ENCODE results near the gene IL37.

Gene IL37

GRCh38 chr2:112936927-112937232 lies 25.9 kb downstream of the IL37 start:
- DNase-seq (ENCODE audit: insufficient read length, low spot score) = no peak
- FAIRE-seq = no peak
- no peak for TF ChIP-seq TAF1 (IDR thresholded peaks at IDR 0.05; ENCODE audit: low read depth, low read length)
- TF ChIP-seq POLR2A (IDR thresholded peaks at IDR 0.05; ENCODE audit: low read depth, low read length) = no peak
- TF ChIP-seq SPI1 (IDR thresholded peaks at IDR 0.05; ENCODE audit: low read depth, low read length) = no peak
- no peak for TF ChIP-seq POU2F2 (IDR thresholded peaks at IDR 0.05; ENCODE audit: low read depth, low read length)
- no peak for TF ChIP-seq POLR2AphosphoS5 (IDR thresholded peaks at IDR 0.05; ENCODE audit: low read depth, low read length)
- no peak for TF ChIP-seq PAX5 (IDR thresholded peaks at IDR 0.05; ENCODE audit: insufficient read depth, low read length, severe bottlenecking)

GRCh38 chr2:112938904-112939303 lies 27.9 kb downstream of the IL37 start:
- DNase-seq (ENCODE audit: insufficient read length, low spot score) (no peak), FAIRE-seq (no peak)
- no peak for TF ChIP-seq POLR2A (IDR thresholded peaks at IDR 0.05; ENCODE audit: low read depth, low read length)

GRCh38 chr2:112939425-112939824 lies 28.5 kb downstream of the IL37 start:
- FAIRE-seq = no peak
- DNase-seq (ENCODE audit: insufficient read length, low spot score) = no peak
- TF ChIP-seq POU2F2 (IDR thresholded peaks at IDR 0.05; ENCODE audit: low read depth, low read length) (no peak), SPI1 (IDR thresholded peaks at IDR 0.05; ENCODE audit: low read depth, low read length) (no peak), POLR2AphosphoS5 (IDR thresholded peaks at IDR 0.05; ENCODE audit: low read depth, low read length) (no peak), PAX5 (IDR thresholded peaks at IDR 0.05; ENCODE audit: insufficient read depth, low read length, severe bottlenecking) (no peak), TAF1 (IDR thresholded peaks at IDR 0.05; ENCODE audit: low read depth, low read length) (no peak), POLR2A (IDR thresholded peaks at IDR 0.05; ENCODE audit: low read depth, low read length) (no peak)

- DNase-seq (ENCODE audit: insufficient read length, low spot score) (no peak), FAIRE-seq (no peak)
- TF ChIP-seq SPI1 (IDR thresholded peaks at IDR 0.05; ENCODE audit: low read depth, low read length) (no peak), PAX5 (IDR thresholded peaks at IDR 0.05; ENCODE audit: insufficient read depth, low read length, severe bottlenecking) (no peak), POLR2A (IDR thresholded peaks at IDR 0.05; ENCODE audit: low read depth, low read length) (no peak), TAF1 (IDR thresholded peaks at IDR 0.05; ENCODE audit: low read depth, low read length) (no peak), POU2F2 (IDR thresholded peaks at IDR 0.05; ENCODE audit: low read depth, low read length) (no peak), POLR2AphosphoS5 (IDR thresholded peaks at IDR 0.05; ENCODE audit: low read depth, low read length) (no peak)
Observed at GRCh38 chr2:112940859-112941625, 30.1 kb downstream of the IL37 start.

- FAIRE-seq (peak; percentile 94), DNase-seq (ENCODE audit: insufficient read length, low spot score) (peak; percentile 37)
- TF ChIP-seq POU2F2 (IDR thresholded peaks at IDR 0.05; ENCODE audit: low read depth, low read length) = no peak
Observed at GRCh38 chr2:112941753-112942653, 31.0 kb downstream of the IL37 start.

GRCh38 chr2:112942654-112943002 lies 31.7 kb downstream of the IL37 start:
- DNase-seq (ENCODE audit: insufficient read length, low spot score) (no peak), FAIRE-seq (no peak)
- TF ChIP-seq SPI1 (IDR thresholded peaks at IDR 0.05; ENCODE audit: low read depth, low read length) (no peak), POU2F2 (IDR thresholded peaks at IDR 0.05; ENCODE audit: low read depth, low read length) (no peak), POLR2AphosphoS5 (IDR thresholded peaks at IDR 0.05; ENCODE audit: low read depth, low read length) (no peak), TAF1 (IDR thresholded peaks at IDR 0.05; ENCODE audit: low read depth, low read length) (no peak), POLR2A (IDR thresholded peaks at IDR 0.05; ENCODE audit: low read depth, low read length) (no peak), PAX5 (IDR thresholded peaks at IDR 0.05; ENCODE audit: insufficient read depth, low read length, severe bottlenecking) (no peak)

- DNase-seq (ENCODE audit: insufficient read length, low spot score) = no peak
- no peak for TF ChIP-seq SPI1 (IDR thresholded peaks at IDR 0.05; ENCODE audit: low read depth, low read length)
- no peak for TF ChIP-seq POLR2AphosphoS5 (IDR thresholded peaks at IDR 0.05; ENCODE audit: low read depth, low read length)
- no peak for TF ChIP-seq POLR2A (IDR thresholded peaks at IDR 0.05; ENCODE audit: low read depth, low read length)
- TF ChIP-seq POU2F2 (IDR thresholded peaks at IDR 0.05; ENCODE audit: low read depth, low read length) = no peak
- TF ChIP-seq PAX5 (IDR thresholded peaks at IDR 0.05; ENCODE audit: insufficient read depth, low read length, severe bottlenecking) = no peak
- no peak for TF ChIP-seq TAF1 (IDR thresholded peaks at IDR 0.05; ENCODE audit: low read depth, low read length)
- FAIRE-seq = no peak
Observed at GRCh38 chr2:112944971-112945370, 34.0 kb downstream of the IL37 start.

GRCh38 chr2:112946086-112946485 lies 35.1 kb downstream of the IL37 start:
- DNase-seq (ENCODE audit: insufficient read length, low spot score) (no peak), FAIRE-seq (no peak)
- TF ChIP-seq POLR2AphosphoS5 (IDR thresholded peaks at IDR 0.05; ENCODE audit: low read depth, low read length) (no peak), PAX5 (IDR thresholded peaks at IDR 0.05; ENCODE audit: insufficient read depth, low read length, severe bottlenecking) (no peak), SPI1 (IDR thresholded peaks at IDR 0.05; ENCODE audit: low read depth, low read length) (no peak)

GRCh38 chr2:112947374-112947773 lies 36.4 kb downstream of the IL37 start:
- no peak for FAIRE-seq
- DNase-seq (ENCODE audit: insufficient read length, low spot score) = no peak
- TF ChIP-seq PAX5 (IDR thresholded peaks at IDR 0.05; ENCODE audit: insufficient read depth, low read length, severe bottlenecking) (no peak), POLR2AphosphoS5 (IDR thresholded peaks at IDR 0.05; ENCODE audit: low read depth, low read length) (no peak), SPI1 (IDR thresholded peaks at IDR 0.05; ENCODE audit: low read depth, low read length) (no peak), POLR2A (IDR thresholded peaks at IDR 0.05; ENCODE audit: low read depth, low read length) (no peak), POU2F2 (IDR thresholded peaks at IDR 0.05; ENCODE audit: low read depth, low read length) (no peak), TAF1 (IDR thresholded peaks at IDR 0.05; ENCODE audit: low read depth, low read length) (no peak)

- DNase-seq (ENCODE audit: insufficient read length, low spot score) (no peak), FAIRE-seq (no peak)
- TF ChIP-seq POU2F2 (IDR thresholded peaks at IDR 0.05; ENCODE audit: low read depth, low read length) (no peak), TAF1 (IDR thresholded peaks at IDR 0.05; ENCODE audit: low read depth, low read length) (no peak), SPI1 (IDR thresholded peaks at IDR 0.05; ENCODE audit: low read depth, low read length) (no peak), PAX5 (IDR thresholded peaks at IDR 0.05; ENCODE audit: insufficient read depth, low read length, severe bottlenecking) (no peak), POLR2AphosphoS5 (IDR thresholded peaks at IDR 0.05; ENCODE audit: low read depth, low read length) (no peak), POLR2A (IDR thresholded peaks at IDR 0.05; ENCODE audit: low read depth, low read length) (no peak)
Observed at GRCh38 chr2:112949456-112949855, 38.5 kb downstream of the IL37 start.
